Ramos (cell line): ENCODE results near the gene KCNE4.

Source experiments
- in situ Hi-C: fragments of 300-500 bp; cut with MboI; formaldehyde crosslinking; loops from one replicate; pipeline ENCODE4 v1.14.3; 2022; ENCODE audit warnings: low sequenced_read_pairs; ENCODE audit not compliant: unreplicated experiment

KCNE4 gene

GRCh38 chr2:223039618-223040017 is 12.4 kb upstream of the KCNE4 start:
- in situ Hi-C loops: no loop called here

GRCh38 chr2:223040527-223040926 is 11.5 kb upstream of the KCNE4 start:
- in situ Hi-C loops: no loop called here

GRCh38 chr2:223041527-223042109 is 10.4 kb upstream of the KCNE4 start:
- in situ Hi-C loops: no loop called here

GRCh38 chr2:223042284-223042683 is 9.7 kb upstream of the KCNE4 start:
- in situ Hi-C loops: no loop called here

- in situ Hi-C loops: no loop called here
These were observed 9.3 kb upstream of the KCNE4 start for GRCh38 chr2:223042704-223043118.

GRCh38 chr2:223043164-223043941 is 8.6 kb upstream of the KCNE4 start:
- in situ Hi-C loops: no loop called here

- in situ Hi-C loops: no loop called here
These were observed 7.7 kb upstream of the KCNE4 start for GRCh38 chr2:223044092-223044836.

GRCh38 chr2:223044916-223045700 is 6.9 kb upstream of the KCNE4 start:
- in situ Hi-C loops: no loop called here

- in situ Hi-C loops: no loop called here
These were observed 5.4 kb upstream of the KCNE4 start for GRCh38 chr2:223046470-223047040.

GRCh38 chr2:223047260-223047761 is 4.7 kb upstream of the KCNE4 start:
- in situ Hi-C loops: no loop called here

GRCh38 chr2:223048519-223048918 is 3.5 kb upstream of the KCNE4 start:
- in situ Hi-C loops: no loop called here

GRCh38 chr2:223049356-223049755 is 2.6 kb upstream of the KCNE4 start:
- in situ Hi-C loops: no loop called here

- in situ Hi-C loops: no loop called here
These were observed 1.8 kb upstream of the KCNE4 start for GRCh38 chr2:223050188-223050587.

GRCh38 chr2:223050900-223051504 is 988 bp upstream of the KCNE4 start:
- in situ Hi-C loops: no loop called here

GRCh38 chr2:223052548-223053483 is 826 bp downstream of the KCNE4 start:
- in situ Hi-C loops: no loop called here

GRCh38 chr2:223053484-223054192 is 1.6 kb downstream of the KCNE4 start:
- in situ Hi-C loops: no loop called here

- in situ Hi-C loops: no loop called here
These were observed 2.3 kb downstream of the KCNE4 start for GRCh38 chr2:223054193-223054781.

GRCh38 chr2:223055140-223055539 is 3.1 kb downstream of the KCNE4 start:
- in situ Hi-C loops: no loop called here
